GM19099 (cell line): ENCODE results near the gene IFI35.

ENCODE experiments used
- POLR2A ChIP-seq: IDR thresholded peaks from 3 replicates; pipeline ENCODE4 v1.6.1; 2011; ENCODE audit warnings: low read depth; ENCODE audit not compliant: insufficient read length; ENCODE audit errors: extremely low read depth

Gene IFI35

DNA sequence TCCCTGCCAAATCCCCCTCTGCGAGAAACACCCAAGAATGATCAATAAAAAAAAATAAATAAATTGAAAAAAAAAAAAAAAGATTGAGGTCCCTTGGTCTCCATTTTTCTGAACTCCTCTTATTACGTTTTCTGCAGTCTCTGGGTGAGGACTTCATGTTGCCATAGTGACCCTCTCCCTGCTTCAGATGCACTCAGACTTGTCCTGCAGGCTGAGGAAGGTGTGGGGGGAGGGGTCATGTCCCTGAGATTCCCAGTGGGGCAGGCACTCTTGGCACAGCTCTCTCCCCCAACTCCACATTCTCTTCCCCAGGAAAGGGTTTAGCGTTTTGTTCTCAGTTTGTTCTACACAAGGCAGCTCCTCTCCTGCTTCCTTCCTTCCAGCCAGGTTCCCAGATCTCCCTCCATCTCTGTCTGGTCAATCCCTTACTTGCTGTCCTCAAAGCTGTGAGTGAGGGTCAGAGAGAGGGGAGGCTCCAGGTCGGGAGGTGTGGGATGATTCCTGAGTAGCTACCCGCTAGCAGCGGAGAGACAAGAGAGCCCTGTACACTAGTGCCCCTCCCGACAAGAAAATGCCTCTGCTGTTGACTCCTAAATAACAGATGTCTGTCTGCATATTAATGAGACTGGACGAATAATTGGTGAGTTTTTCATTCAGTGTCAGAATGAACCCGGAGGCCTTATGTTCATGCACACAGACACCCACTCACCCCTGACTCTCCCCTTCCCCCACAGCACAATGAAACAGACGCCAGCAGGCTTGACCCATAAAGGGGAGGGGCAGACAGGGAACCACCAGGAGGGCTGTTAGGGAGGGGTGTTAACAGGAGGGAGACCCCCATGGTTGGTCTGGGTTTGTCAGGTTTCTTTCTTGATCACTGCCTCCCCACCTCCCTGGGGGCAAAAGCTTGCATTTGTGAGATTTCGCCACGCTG, 27.6 kb downstream of the IFI35 start:
- no peak for TF ChIP-seq POLR2A

- TF ChIP-seq POLR2A = no peak
Observed at GRCh38 chr17:43034894-43035293, 28.3 kb downstream of the IFI35 start.

- TF ChIP-seq POLR2A = no peak
Observed at GRCh38 chr17:43039646-43040045, 33.1 kb downstream of the IFI35 start.

DNA sequence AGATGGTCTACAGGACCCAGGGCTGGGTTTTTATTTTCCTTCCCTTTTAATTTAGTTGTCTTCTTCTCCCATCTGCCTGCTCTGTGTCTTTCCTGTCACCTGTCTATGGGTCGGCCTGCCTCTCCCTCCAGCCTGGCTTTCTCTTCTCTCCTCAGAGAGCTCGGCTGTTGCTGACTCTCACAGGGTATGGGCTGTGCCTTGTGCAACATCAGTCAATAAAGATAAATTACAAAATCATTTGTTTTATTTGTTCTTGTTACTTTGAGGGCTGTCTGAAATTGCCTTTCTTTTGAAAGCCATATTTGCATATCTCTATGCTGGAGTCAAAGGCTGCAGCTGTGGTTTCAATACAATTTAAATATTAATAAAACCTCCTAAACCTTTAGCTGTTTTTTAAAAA, 34.1 kb downstream of the IFI35 start:
- TF ChIP-seq POLR2A = no peak

GRCh38 chr17:43042025-43042628, 35.5 kb downstream of the IFI35 start:
- TF ChIP-seq POLR2A = no peak

- TF ChIP-seq POLR2A = no peak
Observed at GRCh38 chr17:43043307-43043706, 36.7 kb downstream of the IFI35 start.

- no peak for TF ChIP-seq POLR2A
Observed at GRCh38 chr17:43044024-43044423, 37.4 kb downstream of the IFI35 start.

DNA sequence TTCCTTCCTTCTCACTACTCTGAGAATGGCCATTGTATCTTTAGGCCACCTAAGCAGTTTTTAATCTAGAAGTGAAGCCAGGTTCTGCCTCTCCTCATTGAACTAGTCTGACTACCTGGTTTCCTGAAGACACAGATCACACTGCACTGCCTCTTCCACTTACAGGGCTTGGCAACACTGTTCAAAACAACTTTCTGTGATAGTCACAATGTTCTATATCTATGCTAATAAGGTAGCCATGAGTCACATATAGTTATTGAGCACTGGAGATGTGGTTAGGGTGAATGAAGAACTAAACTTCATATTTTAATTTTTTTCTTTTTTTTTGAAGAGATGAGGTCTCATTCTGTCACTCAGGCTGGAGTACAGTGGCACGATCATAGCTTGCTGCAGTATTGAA, 45.4 kb downstream of the IFI35 start:
- no peak for TF ChIP-seq POLR2A

GRCh38 chr17:43056051-43056450, 49.5 kb downstream of the IFI35 start:
- no peak for TF ChIP-seq POLR2A

GRCh38 chr17:43062984-43063638, 56.5 kb downstream of the IFI35 start:
- TF ChIP-seq POLR2A = no peak
